Neuronal stem cell (in vitro differentiated cells): Measurements from ENCODE around the gene SIMC1.
"Not testable (repeated sequence)": the region's sequence is repeated elsewhere in the genome, so short reads cannot be mapped to it uniquely, and the experiment has no call there.

Experiments used
- DNase-seq: peaks from one replicate; pipeline ENCODE4 v3.0.0-alpha.2; 2013; ENCODE audit warnings: low spot score
- H2AFZ ChIP-seq: one replicate; pipeline ENCODE4 v1.6.1; 2013; ENCODE audit warnings: mild to moderate bottlenecking, low read length, inconsistent platforms
- H2AK5ac ChIP-seq: 2 replicates; pipeline ENCODE4 v1.6.1; 2013; ENCODE audit warnings: low read depth, mild to moderate bottlenecking, inconsistent platforms, low read length, moderate library complexity, mixed read lengths
- H2BK120ac ChIP-seq: 2 replicates; pipeline ENCODE4 v1.6.1; 2013; ENCODE audit warnings: low read depth, mild to moderate bottlenecking, inconsistent platforms, low read length, moderate library complexity, mixed read lengths
- H2BK12ac ChIP-seq: one replicate; pipeline ENCODE4 v1.6.1; 2013; ENCODE audit warnings: low read length, inconsistent platforms
- H2BK15ac ChIP-seq: 2 replicates; pipeline ENCODE4 v1.6.1; 2013; ENCODE audit warnings: mild to moderate bottlenecking, low read length, inconsistent platforms, mixed read lengths
- H2BK5ac ChIP-seq: one replicate; pipeline ENCODE4 v1.6.1; 2013; ENCODE audit warnings: inconsistent platforms, mild to moderate bottlenecking, low read length, moderate library complexity
- H3K14ac ChIP-seq: one replicate; pipeline ENCODE4 v1.6.1; 2013; ENCODE audit warnings: low read length, inconsistent platforms
- H3K18ac ChIP-seq: 2 replicates; pipeline ENCODE4 v1.6.1; 2013; ENCODE audit warnings: low read length, inconsistent platforms
- H3K23ac ChIP-seq: 2 replicates; pipeline ENCODE4 v1.6.1; 2013; ENCODE audit warnings: low read depth, mild to moderate bottlenecking, mixed read lengths, low read length, inconsistent platforms; ENCODE audit not compliant: poor library complexity
- H3K27ac ChIP-seq: replicated peaks from 3 replicates; pipeline ENCODE4 v1.5.1; 2013; ENCODE audit warnings: low read length, inconsistent platforms
- H3K27me3 ChIP-seq, 3 experiments: 2 replicates each; pipeline ENCODE4 v1.6.1; 2013; ENCODE audit warnings: low read length in 3 of 3, mild to moderate bottlenecking in 2 of 3, inconsistent platforms in 1 of 3, low read depth in 1 of 3, mixed read lengths in 1 of 3, moderate library complexity in 1 of 3; ENCODE audit not compliant: control insufficient read depth in 3 of 3, insufficient read depth in 3 of 3
- H3K36me3 ChIP-seq, 2 donors: replicated peaks in 1 of 2; 2 replicates each; pipeline ENCODE4 v1.6.1; 2013; ENCODE audit warnings: low read length in 2 of 2; ENCODE audit not compliant: control insufficient read depth in 2 of 2, insufficient read depth in 2 of 2
- H3K4ac ChIP-seq: 2 replicates; pipeline ENCODE4 v1.6.1; 2013; ENCODE audit warnings: inconsistent platforms, mild to moderate bottlenecking, low read length, moderate library complexity
- H3K4me1 ChIP-seq, 2 donors: 1 replicate in 1 of 2; 2 replicates in 1 of 2; pipeline ENCODE4 v1.6.1; 2013; ENCODE audit warnings: low read length in 2 of 2, low read depth in 1 of 2; ENCODE audit not compliant: control insufficient read depth in 2 of 2, insufficient read depth in 1 of 2
- H3K4me2 ChIP-seq: one replicate; pipeline ENCODE4 v1.6.1; 2013; ENCODE audit warnings: mild to moderate bottlenecking, low read length, inconsistent platforms; ENCODE audit not compliant: insufficient read depth, poor library complexity, severe bottlenecking
- H3K4me3 ChIP-seq, 2 donors: 2 replicates each; pipeline ENCODE4 v1.5.1; 2013; ENCODE audit warnings: low read length in 2 of 2, mild to moderate bottlenecking in 2 of 2, inconsistent platforms in 1 of 2, moderate library complexity in 1 of 2
- H3K79me1 ChIP-seq: one replicate; pipeline ENCODE4 v1.6.1; 2013; ENCODE audit warnings: low read depth, mild to moderate bottlenecking, inconsistent platforms, low read length, moderate library complexity
- H3K9ac ChIP-seq: one replicate; pipeline ENCODE4 v1.6.1; 2013; ENCODE audit warnings: mild to moderate bottlenecking, low read depth, low read length, inconsistent platforms; ENCODE audit not compliant: poor library complexity
- H3K9me3 ChIP-seq, 2 donors: replicated peaks in 1 of 2; 2 replicates each; pipeline versions ENCODE3 to v1.6.1; 2013; ENCODE audit warnings: low read length in 2 of 2, mild to moderate bottlenecking in 2 of 2, inconsistent platforms in 1 of 2, low read depth in 1 of 2, mixed read lengths in 1 of 2, moderate library complexity in 1 of 2; ENCODE audit not compliant: control insufficient read depth in 2 of 2, insufficient read depth in 1 of 2
- H4K8ac ChIP-seq: one replicate; pipeline ENCODE4 v1.6.1; 2013; ENCODE audit warnings: low read depth, mild to moderate bottlenecking, inconsistent platforms, low read length, moderate library complexity
- H4K91ac ChIP-seq: one replicate; pipeline ENCODE4 v1.6.1; 2013; ENCODE audit warnings: low read length, low read depth, mild to moderate bottlenecking, inconsistent platforms; ENCODE audit not compliant: poor library complexity
- WGBS, 2 donors: extraction: QIAGEN DNeasy Blood & Tissue Kit; methylation state at CpG; one replicate each; pipeline ENCODE4 v1.1.7; 2013; ENCODE audit warnings: missing lambda C conversion rate in 2 of 2, mixed read lengths in 1 of 2; ENCODE audit not compliant: insufficient read length in 2 of 2, insufficient replicate concordance in 1 of 2; ENCODE audit errors: extremely low coverage in 2 of 2; 5-methylcytosine and 5-hydroxymethylcytosine counted together

The SIMC1 gene

DNA sequence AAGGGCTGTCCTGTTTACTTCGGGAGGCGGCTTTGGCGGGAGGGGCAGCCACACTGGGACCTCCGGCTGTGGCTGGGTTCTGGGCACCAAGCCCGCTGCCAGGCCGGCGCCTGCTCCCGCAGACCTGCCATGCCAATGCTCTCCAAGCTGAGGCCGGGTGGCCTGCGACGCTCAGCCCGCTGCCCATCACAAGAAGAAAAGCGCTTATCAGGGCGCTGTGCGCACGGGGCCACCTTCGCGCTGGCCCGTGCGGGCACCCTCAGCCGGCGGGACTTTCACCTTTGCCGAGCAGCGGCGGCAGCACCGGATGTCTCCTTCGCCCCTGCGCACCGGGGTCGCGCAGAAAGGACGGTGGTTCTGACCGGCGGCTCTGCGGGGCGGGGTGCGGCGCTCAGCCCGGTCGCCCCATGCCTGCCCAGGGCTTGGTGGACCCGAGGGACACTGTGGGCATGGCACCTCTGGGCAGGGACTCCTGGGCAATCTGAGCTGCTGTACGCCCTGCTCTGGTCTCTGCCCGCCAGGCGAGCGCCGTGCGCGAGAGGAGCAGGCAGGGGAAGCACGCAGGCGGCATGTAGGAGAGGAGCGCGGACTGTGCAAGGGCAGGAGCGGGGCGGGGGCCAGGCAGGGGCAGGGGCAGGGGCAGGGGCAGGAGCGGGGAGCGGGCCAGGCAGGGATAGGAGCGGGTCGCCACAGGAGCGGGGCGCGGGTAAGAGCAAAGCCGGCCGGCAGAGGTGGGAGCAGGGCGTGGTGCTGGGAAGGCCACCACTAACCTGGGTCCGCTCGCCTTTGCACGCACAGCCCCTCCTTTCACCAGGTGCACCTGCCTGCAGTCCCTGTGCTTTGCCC lies 43.8 kb upstream of the SIMC1 start:
- H3K27ac ChIP-seq, H3K23ac ChIP-seq, H3K36me3 ChIP-seq, H4K8ac ChIP-seq, H4K91ac ChIP-seq, H2BK12ac ChIP-seq, DNase-seq, H3K4ac ChIP-seq, H2BK15ac ChIP-seq, H3K4me1 ChIP-seq, H2BK120ac ChIP-seq, H3K79me1 ChIP-seq, H2BK5ac ChIP-seq, H3K9me3 ChIP-seq, H2AK5ac ChIP-seq: not testable (repeated sequence)
- peaks cover 4 to 50% (median 24%) of the 10 kb centered on the region in 3 experiments for H3K27me3 ChIP-seq
- H2AFZ ChIP-seq = peak overlapping the region; percentile 45
- H3K9ac ChIP-seq = peak overlapping the region; percentile 81
- peak overlapping the region in 1 of 2 donors; percentile 60 for H3K4me3 ChIP-seq
- no CpG with 5 or more reads among the region's 67 CpGs for WGBS, 2 donors
- peak overlapping the region; percentile 21 for H3K14ac ChIP-seq
- H3K18ac ChIP-seq = peak overlapping the region; percentile 64
- peak overlapping the region; percentile 33 for H3K4me2 ChIP-seq

DNA sequence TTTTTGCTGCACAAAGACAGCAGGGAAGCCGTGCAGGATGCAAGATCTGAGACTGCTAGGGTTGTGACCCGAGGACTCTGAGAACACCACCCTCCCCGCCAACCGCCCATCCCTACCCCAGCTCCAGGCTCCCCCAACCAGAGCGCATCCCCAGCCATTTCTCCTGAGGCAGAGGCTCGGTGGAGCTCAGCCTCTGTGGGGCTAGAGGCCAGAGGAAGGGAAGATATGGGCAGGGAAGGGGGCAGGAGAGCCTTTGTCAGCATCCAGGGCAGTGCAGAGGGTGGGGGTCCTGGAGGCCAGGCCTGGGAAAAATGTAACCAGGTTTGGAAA lies 43.2 kb upstream of the SIMC1 start:
- H2BK5ac ChIP-seq, H3K4me3 ChIP-seq, H3K4ac ChIP-seq, H2BK15ac ChIP-seq, H3K23ac ChIP-seq, H3K18ac ChIP-seq, H3K4me2 ChIP-seq, H4K91ac ChIP-seq, H4K8ac ChIP-seq, H2AK5ac ChIP-seq, H3K79me1 ChIP-seq, H3K4me1 ChIP-seq, DNase-seq, H3K9me3 ChIP-seq, H2BK120ac ChIP-seq, H3K14ac ChIP-seq, H2BK12ac ChIP-seq, H3K27ac ChIP-seq, H3K36me3 ChIP-seq, H3K9ac ChIP-seq, H2AFZ ChIP-seq: not testable (repeated sequence)
- no CpG with 5 or more reads among the region's 6 CpGs for WGBS, 2 donors
- H3K27me3 ChIP-seq = peaks cover 4 to 55% (median 29%) of the 10 kb centered on the region in 3 experiments

DNA sequence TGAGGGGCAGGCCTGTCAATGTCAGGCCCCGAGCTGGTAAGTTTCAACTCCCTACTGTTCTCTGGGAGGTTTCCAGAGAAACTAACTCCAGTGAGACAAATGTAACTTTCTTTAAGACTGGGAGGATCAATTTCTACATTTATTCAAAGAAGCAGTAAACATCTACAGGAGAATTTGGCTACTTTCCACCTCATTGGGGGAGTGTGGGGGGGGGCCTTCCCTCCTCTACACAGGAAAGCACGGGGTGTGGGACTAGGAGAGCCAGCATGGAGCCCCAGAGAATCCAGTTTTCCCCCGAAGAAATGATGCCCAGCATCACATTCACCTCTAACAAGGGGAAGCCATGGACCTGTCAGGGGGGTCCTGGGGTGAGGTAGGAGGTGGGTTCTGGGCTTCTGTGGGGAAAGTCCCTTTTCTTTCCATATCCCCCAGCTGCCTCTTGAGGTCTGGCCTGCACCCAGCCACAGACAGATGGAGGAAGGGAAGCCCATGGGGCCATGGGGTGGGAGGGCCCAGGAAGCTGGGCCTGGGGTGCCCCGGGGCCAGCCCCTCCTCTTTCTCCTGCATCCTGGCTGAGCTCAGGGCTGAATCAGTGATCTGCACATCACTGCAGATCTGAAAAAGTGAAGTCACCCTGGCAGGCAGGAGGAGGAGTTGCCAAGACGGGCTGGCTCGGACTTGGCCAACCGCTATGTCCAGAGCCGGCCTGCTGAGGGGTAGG lies 42.6 kb upstream of the SIMC1 start:
- not testable (repeated sequence) for H2AK5ac ChIP-seq, H3K9me3 ChIP-seq, H2BK120ac ChIP-seq, H3K9ac ChIP-seq, H2BK5ac ChIP-seq, H3K18ac ChIP-seq, H3K79me1 ChIP-seq, H2AFZ ChIP-seq, H3K36me3 ChIP-seq, H2BK12ac ChIP-seq, H4K91ac ChIP-seq, H3K4me2 ChIP-seq, H3K4ac ChIP-seq, H3K14ac ChIP-seq, H4K8ac ChIP-seq, H3K4me3 ChIP-seq, H2BK15ac ChIP-seq, DNase-seq, H3K4me1 ChIP-seq, H3K27ac ChIP-seq, H3K23ac ChIP-seq
- WGBS, 2 donors = no CpG with 5 or more reads among the region's 8 CpGs
- peaks cover 4 to 61% (median 29%) of the 10 kb centered on the region in 3 experiments for H3K27me3 ChIP-seq

DNA sequence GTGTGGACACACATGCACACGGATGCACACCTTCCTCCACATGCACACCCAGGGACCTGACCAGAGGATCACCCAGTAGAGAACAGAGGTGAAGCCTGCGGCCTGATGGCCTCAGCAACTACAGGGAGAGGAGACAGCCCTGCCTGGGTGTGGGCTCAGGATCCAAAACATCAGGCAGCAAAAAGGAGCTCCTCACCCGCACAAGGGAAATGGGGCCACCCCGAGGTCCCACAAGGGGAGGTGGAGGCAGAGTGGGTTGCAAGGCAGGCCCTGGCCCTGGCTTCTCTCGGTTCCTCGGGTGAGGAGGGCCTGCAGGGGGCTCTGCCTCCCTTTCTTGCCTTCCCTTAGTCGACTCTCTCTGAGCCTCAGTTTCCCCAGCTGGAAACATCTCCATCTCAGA lies 41.4 kb upstream of the SIMC1 start:
- H3K14ac ChIP-seq, H4K8ac ChIP-seq, H3K36me3 ChIP-seq, H3K79me1 ChIP-seq, H3K18ac ChIP-seq, H4K91ac ChIP-seq, H3K4me3 ChIP-seq, H3K4ac ChIP-seq, H3K27ac ChIP-seq, H3K23ac ChIP-seq, H2AK5ac ChIP-seq, H2AFZ ChIP-seq, H3K4me1 ChIP-seq, H2BK15ac ChIP-seq, H2BK12ac ChIP-seq, H2BK5ac ChIP-seq, H3K4me2 ChIP-seq, H2BK120ac ChIP-seq, H3K9me3 ChIP-seq, H3K9ac ChIP-seq, DNase-seq: not testable (repeated sequence)
- peaks cover 4 to 62% (median 29%) of the 10 kb centered on the region in 3 experiments for H3K27me3 ChIP-seq
- WGBS, 2 donors = no CpG with 5 or more reads among the region's 7 CpGs
